HuH-7 (cell line): ENCODE results near the gene ANKS1A.
A peak's percentile ranks its signal among the peaks of the same experiment; 100 is the strongest.

Experiments
- DNase-seq: peaks from one replicate; pipeline ENCODE4 v3.0.0; 2011; ENCODE audit warnings: low spot score

ANKS1A gene

DNA sequence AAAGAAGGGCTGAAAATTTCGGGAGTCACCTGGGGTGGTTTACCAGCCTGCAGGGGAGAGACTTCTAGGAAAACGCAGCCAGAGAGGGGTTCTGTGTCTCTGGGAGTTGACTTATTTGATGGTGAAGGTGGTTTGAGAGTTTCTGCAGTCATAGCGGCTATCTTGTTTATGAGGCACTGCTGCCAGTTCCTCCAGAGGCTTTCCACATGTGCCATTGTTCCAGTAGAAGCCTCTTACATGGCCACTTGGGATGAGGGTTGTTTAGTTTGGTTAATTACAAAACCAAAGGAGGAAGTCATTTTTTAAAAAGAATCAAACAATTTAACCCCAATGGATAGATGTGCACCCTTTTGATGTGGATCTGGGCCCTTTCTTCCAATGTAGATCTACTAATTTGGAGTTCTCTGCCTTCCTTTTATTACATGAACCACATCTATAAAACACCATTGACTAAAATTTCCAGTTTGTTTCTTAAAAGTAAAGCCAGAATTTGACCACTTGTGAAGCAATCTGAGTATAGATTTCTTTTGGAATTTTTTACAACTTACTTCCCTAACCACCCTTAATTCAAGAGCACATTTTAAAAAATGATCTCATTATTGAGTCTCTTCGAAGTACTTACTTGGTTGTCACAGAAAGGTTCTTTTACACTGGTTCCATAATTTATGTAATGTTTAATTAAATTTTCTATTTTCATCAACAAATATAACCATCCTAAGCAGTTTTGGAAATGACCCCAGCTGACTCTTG, 154.5 kb downstream of the ANKS1A start:
- DNase-seq, result no peak

GRCh38 chr6:35044145-35044745, 155.2 kb downstream of the ANKS1A start:
- no peak for DNase-seq

- no peak for DNase-seq
These were observed 155.8 kb downstream of the ANKS1A start for GRCh38 chr6:35044761-35045421.

DNA sequence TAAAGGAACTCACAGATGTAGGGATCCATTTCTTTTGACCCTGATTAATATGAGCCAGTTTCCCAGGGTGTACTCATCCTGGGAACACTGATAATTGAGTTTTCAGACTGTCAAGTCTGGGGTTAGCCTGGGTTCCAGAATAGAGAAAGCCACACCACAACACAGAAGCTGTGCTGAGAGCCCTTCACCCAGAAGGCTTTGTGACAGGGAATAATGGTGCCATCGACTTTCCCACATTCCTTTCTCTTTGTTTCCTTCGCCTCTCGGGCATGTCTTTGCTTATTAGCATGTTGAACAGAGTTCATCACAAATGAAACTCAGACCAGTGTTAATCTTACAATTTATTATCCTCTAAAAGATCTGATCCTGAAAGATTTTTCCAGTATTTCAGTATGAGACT, 157.0 kb downstream of the ANKS1A start:
- no peak for DNase-seq

- DNase-seq, result peak; percentile 31
These were observed 157.8 kb downstream of the ANKS1A start for GRCh38 chr6:35046862-35047261.

DNA sequence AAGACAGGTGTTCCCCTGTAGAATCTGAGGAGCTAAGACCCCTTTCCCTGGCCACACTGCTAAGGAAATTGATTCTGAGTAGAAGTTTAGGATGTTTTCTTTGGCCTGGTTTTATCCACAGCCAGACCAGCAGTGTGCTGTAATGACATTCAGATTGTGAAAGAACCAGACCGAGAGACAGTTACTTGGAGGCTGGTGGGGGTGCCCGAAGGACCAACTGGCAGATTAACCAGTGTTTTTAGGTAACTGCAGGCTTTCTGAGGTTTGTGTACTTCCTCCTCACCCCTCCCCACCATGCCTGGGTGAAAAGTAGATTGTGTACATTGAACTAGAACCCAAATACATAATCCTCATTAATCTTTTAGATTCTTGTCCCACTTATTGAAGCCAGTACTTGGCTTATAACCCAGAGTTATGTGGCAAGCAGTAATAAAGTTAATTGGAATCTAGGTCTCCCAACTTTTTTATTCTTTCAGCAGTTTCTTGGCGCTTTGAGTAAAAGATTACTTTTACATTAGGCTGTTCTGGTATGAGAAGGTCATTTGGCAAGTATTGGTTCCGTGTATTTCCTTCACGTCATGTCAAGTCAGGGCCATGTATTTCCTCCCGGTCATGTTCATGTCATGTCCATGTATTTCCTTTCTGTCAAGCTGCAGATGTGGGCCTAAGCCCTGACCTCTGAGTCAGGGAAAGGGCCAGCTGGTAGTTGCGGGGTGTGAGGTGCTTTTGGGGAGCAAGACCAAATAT, 158.4 kb downstream of the ANKS1A start:
- peak; percentile 40 for DNase-seq

GRCh38 chr6:35048031-35048613, 159.1 kb downstream of the ANKS1A start:
- no peak for DNase-seq

DNA sequence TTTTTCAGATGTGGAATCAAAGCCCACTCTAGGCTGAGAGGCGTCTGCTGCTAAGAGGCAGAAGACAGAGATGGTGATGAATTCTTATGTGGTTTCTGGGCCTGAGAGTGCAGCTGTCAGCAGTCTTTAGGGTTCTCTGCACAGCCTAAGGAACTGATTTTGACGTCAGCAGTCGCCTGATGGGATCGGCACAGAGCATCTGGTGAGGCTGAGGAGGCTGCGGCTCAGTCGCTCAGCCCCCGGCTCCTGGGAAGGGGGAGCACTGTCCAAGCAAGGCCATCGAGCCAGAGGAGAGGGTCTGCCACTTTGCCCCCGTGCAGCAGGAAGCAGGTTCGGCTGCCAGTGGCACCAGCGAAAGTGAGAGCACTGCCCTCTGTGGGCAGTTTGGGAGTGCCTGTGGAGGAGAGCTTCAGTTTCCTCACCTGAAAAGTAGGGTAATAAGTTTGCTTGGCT, 159.6 kb downstream of the ANKS1A start:
- DNase-seq, result no peak

DNA sequence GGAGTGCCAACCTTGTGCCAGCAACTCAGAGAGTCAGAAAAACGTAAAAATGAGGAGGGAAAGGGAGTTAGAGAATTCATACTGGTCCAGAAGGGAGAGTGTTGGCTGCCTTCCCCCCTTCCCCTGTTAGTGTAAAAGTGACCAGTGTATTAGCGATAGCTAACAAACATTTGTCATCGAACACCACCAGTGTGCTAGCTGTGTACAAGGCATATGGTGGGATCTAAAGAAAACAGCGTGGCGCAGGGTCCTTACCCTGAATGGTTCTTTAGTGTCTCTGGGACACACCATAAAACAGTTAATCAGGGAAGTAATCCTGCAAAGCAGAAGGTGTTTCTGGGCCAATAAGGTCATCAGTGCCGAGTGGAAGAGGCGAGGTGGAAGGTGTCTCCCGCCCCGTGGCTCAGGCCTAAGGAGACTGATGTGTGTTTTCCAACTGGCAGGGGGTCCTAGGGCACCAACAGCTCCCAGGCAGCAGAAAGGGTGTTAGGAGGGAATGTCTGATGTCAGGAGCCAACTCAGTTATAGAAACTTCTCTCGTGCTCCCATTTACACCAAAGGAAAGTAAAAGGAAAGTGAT, 160.2 kb downstream of the ANKS1A start:
- no peak for DNase-seq

DNA sequence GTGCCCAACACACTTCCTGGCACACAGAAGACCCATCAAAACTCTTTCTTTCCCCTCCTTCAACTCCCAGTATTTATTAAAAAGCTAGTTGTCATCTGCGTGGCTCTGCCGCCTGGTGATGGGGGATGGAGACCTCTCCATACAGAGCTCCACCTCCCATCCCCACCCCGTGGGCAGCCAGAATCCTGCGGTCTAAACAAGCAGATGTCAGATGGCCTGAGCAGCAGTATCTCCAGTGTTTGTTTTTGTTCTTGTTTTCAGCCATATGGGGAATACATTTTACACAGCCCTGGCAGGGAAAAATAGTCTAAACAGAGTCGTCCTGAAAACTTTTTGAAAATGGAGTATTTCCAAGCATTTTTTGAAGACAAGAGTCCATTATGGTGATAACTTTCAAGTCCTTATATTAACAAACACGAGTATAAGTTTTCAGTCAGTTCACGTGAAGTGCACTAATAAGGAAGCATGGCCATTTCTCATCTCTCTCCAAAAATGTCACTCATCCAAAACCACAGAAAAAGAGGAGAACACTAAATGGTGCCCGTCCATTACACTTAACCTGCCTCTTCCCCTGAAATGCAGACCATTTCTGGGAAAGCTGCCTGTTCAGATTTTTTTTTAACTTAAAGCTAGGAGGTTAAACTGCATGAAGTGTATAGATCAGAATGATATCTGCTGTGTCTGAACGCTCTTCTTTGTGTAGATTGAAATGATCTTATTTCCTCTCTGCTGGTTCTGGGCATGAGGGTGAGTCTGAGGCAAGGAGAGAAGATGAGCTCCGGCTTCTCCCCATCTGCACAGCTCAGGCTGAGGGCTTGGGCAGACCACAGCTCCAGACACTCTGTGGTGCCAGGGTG, 161.1 kb downstream of the ANKS1A start:
- DNase-seq, result no peak

DNA sequence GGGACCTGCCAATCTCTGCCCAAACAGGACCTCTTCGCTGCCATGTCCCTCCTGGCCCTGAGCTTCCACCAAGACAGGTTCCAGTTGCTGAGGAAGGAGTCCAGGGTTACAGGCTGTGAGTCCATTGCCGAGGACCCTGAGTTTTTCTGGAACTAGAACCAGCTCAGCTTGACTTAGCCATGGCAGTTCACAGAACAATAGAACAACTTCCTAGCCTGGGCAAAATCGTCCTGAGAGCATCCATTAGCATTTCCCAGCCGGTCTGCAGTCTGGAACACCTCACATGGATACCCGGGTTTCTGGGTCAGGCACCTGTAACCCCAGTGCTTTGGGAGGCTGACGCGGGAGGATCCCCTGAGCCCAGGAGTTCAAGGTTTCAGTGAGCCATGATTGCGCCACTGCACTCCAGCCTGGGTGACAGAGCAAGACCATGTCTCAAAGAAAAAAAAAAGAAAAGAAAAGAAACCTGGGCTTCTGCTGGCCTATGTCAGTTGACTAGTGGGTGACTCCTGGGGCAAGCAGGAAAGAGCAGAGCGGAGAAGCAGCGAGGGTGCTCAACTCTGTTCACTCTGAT, 161.8 kb downstream of the ANKS1A start:
- no peak for DNase-seq

DNA sequence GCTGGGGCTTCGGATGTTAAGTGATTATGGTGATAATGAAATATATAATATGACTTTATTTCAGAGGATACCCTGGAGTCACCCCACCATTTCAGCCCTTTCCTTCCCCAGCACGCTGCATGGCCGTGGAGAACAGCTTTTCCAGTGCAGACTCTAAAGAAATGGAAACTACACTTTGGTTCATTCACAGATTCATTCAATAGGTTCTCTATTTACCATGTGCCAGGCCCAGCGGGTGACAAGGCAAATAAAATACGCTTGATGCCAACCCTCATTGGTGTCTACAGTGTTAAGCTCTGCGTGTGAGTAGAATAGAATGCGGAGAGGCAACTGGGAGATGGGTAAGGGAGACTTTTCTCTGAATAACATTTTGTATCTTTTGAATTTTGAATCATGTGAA, 162.3 kb downstream of the ANKS1A start:
- DNase-seq, result no peak

GRCh38 chr6:35051997-35052583, 163.0 kb downstream of the ANKS1A start:
- DNase-seq, result no peak

- DNase-seq, result no peak
These were observed 163.9 kb downstream of the ANKS1A start for GRCh38 chr6:35052694-35053565.

- DNase-seq, result no peak
These were observed 164.6 kb downstream of the ANKS1A start for GRCh38 chr6:35053701-35054100.

DNA sequence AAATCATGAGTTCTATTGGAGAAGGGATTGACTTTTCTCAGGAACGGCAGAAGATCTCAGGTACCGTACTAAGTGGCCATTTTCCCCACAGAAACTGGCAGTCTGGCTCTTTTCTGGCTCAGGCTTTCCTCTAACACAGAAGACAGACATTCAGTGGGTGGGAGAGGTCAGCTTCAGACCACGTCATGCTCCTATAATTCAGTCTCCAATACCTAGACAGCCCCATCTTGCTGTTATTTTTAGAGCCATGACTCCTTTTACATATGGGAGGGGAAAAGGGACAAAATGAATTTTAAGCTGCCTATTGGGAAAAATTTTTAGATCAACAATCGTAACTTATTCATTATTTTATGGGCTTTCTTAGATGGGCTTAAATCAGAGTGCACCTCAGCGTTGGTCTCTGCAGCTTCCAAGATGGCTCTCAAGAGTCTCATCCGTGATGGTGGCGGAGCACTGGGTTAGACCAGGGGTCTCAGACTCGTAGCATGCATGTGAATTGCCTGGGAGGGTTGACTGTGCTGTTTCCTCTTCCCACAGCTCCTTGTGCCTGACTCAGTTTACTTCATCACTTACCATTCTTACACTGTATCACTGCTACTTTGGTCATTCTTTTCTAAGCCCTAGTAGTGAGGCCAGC, 165.2 kb downstream of the ANKS1A start:
- no peak for DNase-seq

GRCh38 chr6:35054743-35055130, 165.7 kb downstream of the ANKS1A start:
- no peak for DNase-seq

DNA sequence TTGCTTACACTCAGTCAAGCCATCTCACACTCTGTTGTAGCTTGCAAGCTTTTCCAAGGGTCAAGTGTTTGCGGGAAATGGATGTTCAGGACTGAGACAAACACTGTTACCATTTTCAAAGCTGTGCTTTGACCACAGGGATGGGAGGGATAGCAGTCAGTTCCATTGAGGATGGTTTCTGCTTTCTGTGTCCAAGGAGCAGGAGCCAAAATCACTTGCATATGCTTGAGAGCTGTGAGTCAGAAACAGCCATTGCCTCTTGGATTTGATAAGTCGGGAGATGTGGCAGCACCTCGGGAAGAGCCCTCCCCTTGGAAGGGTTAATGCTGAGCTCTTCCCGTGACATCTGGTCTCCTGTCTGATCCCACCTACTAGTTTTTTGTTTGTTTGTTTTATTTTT, 166.8 kb downstream of the ANKS1A start:
- DNase-seq, result no peak

DNA sequence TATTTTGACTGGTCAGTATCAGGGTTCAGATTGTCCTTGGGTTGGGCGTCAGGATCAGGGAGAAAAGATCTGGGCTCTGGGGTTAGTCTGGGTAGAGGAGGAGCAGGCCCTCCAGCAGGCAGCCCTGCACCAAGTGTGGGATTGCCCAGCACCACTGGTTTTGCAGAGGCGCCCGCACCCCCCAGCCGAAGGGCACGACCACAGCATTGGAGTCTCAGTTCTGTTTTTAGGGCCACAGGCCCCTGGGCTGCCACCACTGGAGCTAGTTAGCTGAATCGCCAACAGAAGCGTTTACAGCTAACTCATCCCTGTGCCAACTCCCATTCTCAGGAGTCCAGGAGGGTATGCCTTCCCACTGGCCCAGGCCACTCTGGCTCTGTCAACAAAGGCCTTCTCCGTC, 167.9 kb downstream of the ANKS1A start:
- no peak for DNase-seq
